DND-41 (cell line): ENCODE measurements around the gene DOK4.

Experiments used
- ATAC-seq: fragments of 200-7000 bp; cut with Tn5 transposase; 3 replicates; pipeline ENCODE4 v1.9.1; 2021; ENCODE audit warnings: low read depth; ENCODE audit not compliant: insufficient read depth
- DNase-seq: peaks from one replicate; pipeline ENCODE4 v3.0.0-alpha.2; 2020
- H2AFZ ChIP-seq: 2 replicates; pipeline ENCODE4 v1.6.0; 2012; ENCODE audit warnings: low read depth, low read length
- H3K27ac ChIP-seq: 2 replicates; pipeline ENCODE4 v1.5.1; 2012; ENCODE audit warnings: low read length, inconsistent platforms
- H3K27me3 ChIP-seq: fragments of 200-600 bp; sonication (generic); 2 replicates; pipeline ENCODE4 v1.6.0; 2012; ENCODE audit warnings: low read length, mild to moderate bottlenecking, inconsistent platforms; ENCODE audit not compliant: insufficient read depth, poor library complexity
- H3K36me3 ChIP-seq: 2 replicates; pipeline ENCODE4 v1.5.1; 2012; ENCODE audit warnings: low read length, inconsistent platforms; ENCODE audit not compliant: insufficient read depth
- H3K4me1 ChIP-seq: 2 replicates; pipeline ENCODE4 v1.5.1; 2012; ENCODE audit warnings: mild to moderate bottlenecking, low read length; ENCODE audit not compliant: insufficient read depth
- H3K4me2 ChIP-seq: 2 replicates; pipeline ENCODE4 v1.6.0; 2012; ENCODE audit warnings: mild to moderate bottlenecking, moderate library complexity, low read length, inconsistent platforms; ENCODE audit not compliant: insufficient read depth
- H3K4me3 ChIP-seq, 2 experiments: fragments of 200-600 bp in 1 of 2; shearing (Covaris generic) in 1 of 2; 2 replicates each; pipeline ENCODE4 v1.5.1; 2012 to 2016; ENCODE audit warnings: inconsistent platforms in 2 of 2, low read length in 2 of 2, mild to moderate bottlenecking in 2 of 2, low read depth in 1 of 2, moderate library complexity in 1 of 2
- H3K79me2 ChIP-seq: 2 replicates; pipeline ENCODE4 v1.6.0; 2012; ENCODE audit warnings: low read length, inconsistent platforms; ENCODE audit not compliant: insufficient read depth
- H3K9ac ChIP-seq: 2 replicates; pipeline ENCODE4 v1.6.0; 2012; ENCODE audit warnings: low read depth, mild to moderate bottlenecking, inconsistent platforms, low read length, moderate library complexity
- H3K9me3 ChIP-seq: 2 replicates; pipeline ENCODE4 v1.5.1; 2012; ENCODE audit warnings: low read length, moderate library complexity, mild to moderate bottlenecking, inconsistent platforms; ENCODE audit not compliant: insufficient read depth, severe bottlenecking
- H4K20me1 ChIP-seq: 2 replicates; pipeline ENCODE4 v1.6.0; 2012; ENCODE audit warnings: low read length; ENCODE audit not compliant: insufficient read depth
- EZH2 ChIP-seq: IDR thresholded peaks from 3 replicates; pipeline ENCODE4 v1.6.1; 2012; ENCODE audit warnings: borderline replicate concordance, low read depth, mild to moderate bottlenecking, moderate library complexity, low read length, inconsistent platforms; ENCODE audit not compliant: severe bottlenecking
- TF ChIP-seq, protein P1 (sequence below): IDR thresholded peaks from 2 replicates; pipeline ENCODE4 v1.5.1; 2012; ENCODE audit warnings: borderline replicate concordance, low read length, moderate library complexity, mild to moderate bottlenecking; ENCODE audit not compliant: poor library complexity, severe bottlenecking; ENCODE audit errors: extremely low read depth

Gene DOK4

GRCh38 chr16:57514791-57515600 lies 28.7 kb upstream of the DOK4 start:
- Histone ChIP-seq H3K4me2 (no peak overlapping the region), H2AFZ (no peak overlapping the region), H3K79me2 (no peaks in the 10 kb centered on the region), H3K27ac (no peak overlapping the region), H3K4me3 (no peak overlapping the region), H4K20me1 (peaks cover 3% of the 10 kb centered on the region; the same call in 1 of the 2 replicates), H3K27me3 (no peaks in the 10 kb centered on the region), H3K9me3 (no peaks in the 10 kb centered on the region), H3K4me1 (no peaks in the 10 kb centered on the region), H3K9ac (no peak overlapping the region), H3K36me3 (no peaks in the 10 kb centered on the region)
- DNase-seq, result no peak
- no peak for ATAC-seq
- no peak for TF ChIP-seq EZH2
- TF ChIP-seq, protein P1, sequence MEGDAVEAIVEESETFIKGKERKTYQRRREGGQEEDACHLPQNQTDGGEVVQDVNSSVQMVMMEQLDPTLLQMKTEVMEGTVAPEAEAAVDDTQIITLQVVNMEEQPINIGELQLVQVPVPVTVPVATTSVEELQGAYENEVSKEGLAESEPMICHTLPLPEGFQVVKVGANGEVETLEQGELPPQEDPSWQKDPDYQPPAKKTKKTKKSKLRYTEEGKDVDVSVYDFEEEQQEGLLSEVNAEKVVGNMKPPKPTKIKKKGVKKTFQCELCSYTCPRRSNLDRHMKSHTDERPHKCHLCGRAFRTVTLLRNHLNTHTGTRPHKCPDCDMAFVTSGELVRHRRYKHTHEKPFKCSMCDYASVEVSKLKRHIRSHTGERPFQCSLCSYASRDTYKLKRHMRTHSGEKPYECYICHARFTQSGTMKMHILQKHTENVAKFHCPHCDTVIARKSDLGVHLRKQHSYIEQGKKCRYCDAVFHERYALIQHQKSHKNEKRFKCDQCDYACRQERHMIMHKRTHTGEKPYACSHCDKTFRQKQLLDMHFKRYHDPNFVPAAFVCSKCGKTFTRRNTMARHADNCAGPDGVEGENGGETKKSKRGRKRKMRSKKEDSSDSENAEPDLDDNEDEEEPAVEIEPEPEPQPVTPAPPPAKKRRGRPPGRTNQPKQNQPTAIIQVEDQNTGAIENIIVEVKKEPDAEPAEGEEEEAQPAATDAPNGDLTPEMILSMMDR, result no peak

GRCh38 chr16:57514371-57514770 lies 28.1 kb upstream of the DOK4 start:
- Histone ChIP-seq H3K27me3 (no peaks in the 10 kb centered on the region), H3K4me2 (no peak overlapping the region), H3K4me1 (no peaks in the 10 kb centered on the region), H3K36me3 (no peaks in the 10 kb centered on the region), H3K79me2 (no peaks in the 10 kb centered on the region), H2AFZ (no peak overlapping the region), H4K20me1 (peaks cover 3% of the 10 kb centered on the region; the same call in 1 of the 2 replicates), H3K9me3 (no peaks in the 10 kb centered on the region), H3K4me3 (no peak overlapping the region), H3K27ac (no peak overlapping the region), H3K9ac (no peak overlapping the region)
- no peak for ATAC-seq
- no peak for DNase-seq
- TF ChIP-seq, protein P1, result no peak
- no peak for TF ChIP-seq EZH2

DNA sequence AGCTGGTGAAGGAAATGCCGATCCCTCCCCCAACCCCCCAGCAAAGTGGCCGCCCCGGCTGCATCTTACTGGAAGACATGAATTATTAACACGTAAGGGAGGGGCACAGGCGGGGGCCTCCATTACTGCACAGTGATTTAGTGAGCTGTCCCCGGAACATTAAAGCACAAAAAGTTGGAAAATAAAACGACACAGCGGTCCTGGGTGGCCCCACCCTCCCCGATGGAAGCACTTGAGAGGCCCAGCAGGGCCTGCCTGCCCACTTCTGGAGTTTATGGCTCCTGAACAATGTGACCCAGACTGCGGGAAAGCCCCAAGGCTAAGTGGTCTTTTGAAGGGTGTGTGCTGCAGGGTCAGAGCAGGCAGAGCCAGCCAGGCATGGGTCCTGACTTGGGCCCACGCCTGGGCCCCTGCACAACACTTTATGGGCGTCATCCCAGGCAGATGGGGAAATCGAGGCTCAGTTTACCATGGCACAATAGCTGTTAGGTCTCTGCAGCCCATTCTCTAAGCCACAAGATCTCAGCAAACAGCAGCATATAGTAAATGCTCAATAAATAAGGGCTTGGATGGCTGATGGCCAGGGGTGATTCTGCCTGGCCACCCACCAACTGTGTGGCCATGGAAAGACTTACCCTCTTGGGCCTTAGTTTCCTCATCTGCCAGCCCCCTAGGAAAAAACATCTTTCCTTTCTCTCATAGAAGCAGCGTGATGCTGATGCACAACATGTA lies 27.2 kb upstream of the DOK4 start:
- H3K4me1 ChIP-seq, result no peaks in the 10 kb centered on the region
- no peak overlapping the region for H3K4me2 ChIP-seq
- DNase-seq, result no peak
- H2AFZ ChIP-seq, result no peak overlapping the region
- H3K36me3 ChIP-seq, result no peaks in the 10 kb centered on the region
- ATAC-seq, result no peak
- no peak overlapping the region for H3K9ac ChIP-seq
- H4K20me1 ChIP-seq, result peaks cover 3% of the 10 kb centered on the region; the same call in 1 of the 2 replicates
- H3K4me3 ChIP-seq, result no peak overlapping the region
- no peaks in the 10 kb centered on the region for H3K9me3 ChIP-seq
- TF ChIP-seq, protein P1, result no peak
- no peak for TF ChIP-seq EZH2
- peaks cover 1% of the 10 kb centered on the region for H3K27me3 ChIP-seq
- H3K79me2 ChIP-seq, result no peaks in the 10 kb centered on the region
- no peak overlapping the region for H3K27ac ChIP-seq
